GM12875 (cell line): Measurements from ENCODE around the gene EVA1C.

Experiments used
- H3K4me3 ChIP-seq: one replicate; pipeline ENCODE4 v1.5.1; 2011; ENCODE audit warnings: low read depth, low read length, control low read depth
- CTCF ChIP-seq: IDR thresholded peaks from 2 replicates; pipeline ENCODE4 v1.5.1; 2011; ENCODE audit warnings: low read depth, mild to moderate bottlenecking, control low read depth, inconsistent platforms, low read length, moderate library complexity, borderline replicate concordance; ENCODE audit not compliant: insufficient read depth

Gene EVA1C

DNA sequence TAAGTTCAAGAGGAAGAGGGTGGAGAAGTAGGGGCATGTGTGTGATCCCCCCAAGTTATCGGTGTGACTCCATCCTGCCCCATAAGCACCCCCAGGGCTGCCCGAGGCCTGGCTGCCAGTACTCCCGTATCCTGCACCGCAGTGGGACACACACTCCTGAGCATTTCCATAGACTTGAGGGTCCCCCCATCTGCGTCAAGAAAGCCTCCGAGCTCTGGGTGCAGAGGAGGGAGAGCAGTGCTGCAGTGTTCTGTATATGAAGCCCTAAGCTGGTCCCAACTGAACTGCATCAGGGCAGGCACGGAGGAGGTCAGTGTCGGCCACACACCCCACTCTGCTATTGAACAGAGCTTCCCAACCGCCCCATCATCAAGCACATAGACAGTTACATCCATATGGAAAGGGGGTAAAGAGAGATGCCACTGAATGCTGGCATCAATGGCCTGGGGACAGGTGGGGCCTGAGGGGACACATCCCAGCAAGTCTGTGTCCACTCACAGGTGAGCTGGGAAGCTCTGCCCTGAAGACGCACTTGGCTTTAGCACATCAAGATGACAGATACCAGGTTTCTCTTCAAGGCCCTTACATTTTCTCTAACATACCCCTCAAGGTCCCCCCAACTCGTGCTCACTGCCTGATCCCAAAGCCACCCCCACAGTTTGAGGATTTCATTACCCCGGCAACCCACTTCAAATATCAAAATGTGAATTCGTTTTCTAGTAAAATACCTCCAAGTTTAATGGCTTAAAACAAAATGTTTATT, 64.3 kb downstream of the EVA1C start:
- H3K4me3 ChIP-seq: no peak overlapping the region
- TF ChIP-seq CTCF: no peak

- TF ChIP-seq CTCF: no peak
- H3K4me3 ChIP-seq: no peak overlapping the region
Observed at GRCh38 chr21:32477424-32477745, 64.9 kb downstream of the EVA1C start.

- no peak for TF ChIP-seq CTCF
- H3K4me3 ChIP-seq: no peak overlapping the region
Observed at GRCh38 chr21:32481875-32482408, 69.4 kb downstream of the EVA1C start.

DNA sequence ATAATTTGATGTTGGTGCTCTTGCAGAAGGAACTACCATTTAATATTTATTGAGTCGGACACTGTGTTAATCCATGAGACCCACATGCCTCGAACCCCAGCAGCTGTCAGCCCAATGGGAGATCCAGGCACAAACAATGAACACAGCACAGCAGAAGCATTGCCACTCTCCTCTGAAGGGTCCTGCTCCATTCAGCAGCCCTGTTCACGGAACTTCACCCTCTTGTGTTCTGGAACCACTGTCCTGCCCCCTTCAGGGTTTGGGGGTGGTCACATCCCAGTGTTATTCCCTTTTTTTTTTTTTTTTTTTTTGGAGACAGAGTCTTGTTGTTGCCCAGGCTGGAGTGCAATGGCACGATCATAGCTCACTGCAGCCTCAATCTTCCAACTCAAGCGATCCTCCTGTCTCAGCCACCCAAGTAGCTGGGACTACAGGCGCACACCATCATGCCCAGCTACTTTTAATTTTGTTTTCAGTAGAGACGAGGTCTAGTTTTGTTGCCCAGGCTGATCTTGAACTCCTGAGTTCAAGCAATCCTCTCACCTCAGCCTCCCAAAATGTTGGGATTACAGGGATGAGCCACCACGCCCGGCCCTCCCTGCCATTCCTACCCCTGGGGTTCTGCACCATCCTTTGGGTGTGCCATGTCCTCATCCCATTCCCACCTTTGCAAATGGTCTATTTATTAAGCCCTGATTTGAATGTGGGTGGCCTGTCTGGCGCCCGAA, 70.2 kb downstream of the EVA1C start:
- H3K4me3 ChIP-seq: no peak overlapping the region
- TF ChIP-seq CTCF: no peak

DNA sequence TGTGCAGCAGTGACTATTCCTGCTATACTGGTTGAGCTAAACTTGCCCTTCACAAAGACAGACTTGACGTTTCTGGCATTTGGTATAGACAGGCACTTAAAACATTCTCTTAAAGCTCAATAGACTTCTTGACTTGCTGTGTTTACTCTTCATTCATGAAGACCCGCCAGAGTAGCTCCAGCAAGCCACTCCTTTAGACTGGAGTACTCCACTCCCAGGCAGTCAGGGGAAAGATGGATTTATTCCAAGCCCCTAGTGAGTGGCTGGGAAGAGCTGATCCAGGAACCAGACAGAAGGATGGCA, 70.7 kb downstream of the EVA1C start:
- H3K4me3 ChIP-seq: no peak overlapping the region
- TF ChIP-seq CTCF: no peak

DNA sequence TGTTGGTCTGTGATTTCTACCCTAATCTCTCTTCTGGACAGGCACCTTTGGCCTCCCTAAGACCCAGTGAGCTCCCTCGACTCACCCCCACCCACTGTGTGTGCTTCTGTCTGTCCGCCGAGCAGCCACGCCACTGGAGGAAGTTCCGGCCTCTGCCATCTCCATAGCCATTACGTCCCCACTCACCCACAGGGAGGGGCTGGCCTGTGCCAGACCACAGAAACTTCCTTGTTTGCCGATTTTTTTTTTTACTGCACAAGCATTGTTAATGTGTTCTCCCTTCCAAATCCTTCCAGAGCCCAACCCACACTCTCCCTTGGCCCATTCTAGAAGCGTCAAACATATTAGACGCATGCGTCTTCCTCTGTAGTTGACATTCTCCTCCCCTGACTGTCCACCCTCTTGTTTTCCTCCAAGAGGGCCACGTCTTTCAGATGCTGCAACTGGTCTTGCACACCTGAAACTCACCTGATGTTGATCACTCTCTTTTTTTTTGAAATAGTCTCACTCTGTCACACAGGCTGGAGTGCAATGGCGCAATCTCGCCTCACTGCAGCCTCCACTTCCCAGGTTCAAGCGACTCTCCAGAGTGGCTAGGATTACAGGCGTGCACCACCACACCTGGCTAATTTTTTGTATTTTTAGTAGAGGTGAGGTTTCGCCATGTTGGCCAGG, 72.3 kb downstream of the EVA1C start:
- H3K4me3 ChIP-seq: no peak overlapping the region
- TF ChIP-seq CTCF: no peak

DNA sequence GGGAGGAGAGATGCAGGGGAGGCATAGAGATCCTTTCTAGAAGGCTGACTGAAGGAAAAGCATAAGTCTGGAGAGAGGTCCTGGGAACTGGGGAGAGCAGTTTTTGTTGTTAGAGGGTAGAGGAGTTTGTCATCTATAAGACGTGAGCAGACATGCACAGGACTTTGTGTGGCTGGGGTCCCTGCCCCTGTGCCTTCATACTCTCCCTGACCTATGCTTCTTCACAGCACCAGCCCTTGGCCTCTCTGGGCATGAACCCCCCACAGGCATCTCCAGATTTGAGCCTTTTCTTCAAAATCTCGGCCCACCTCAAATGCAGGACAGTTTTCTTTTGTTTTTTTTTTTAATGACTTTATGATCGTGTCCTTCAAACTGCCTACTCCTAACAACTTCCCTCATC, 79.9 kb downstream of the EVA1C start:
- no peak for TF ChIP-seq CTCF
- no peak overlapping the region for H3K4me3 ChIP-seq
